Fibroblast of lung (primary cell): ENCODE results near the gene UAP1L1. TPM values are rescaled to one million over a fixed set of nuclear protein-coding genes. Genes with fewer than 3 reads are reported as not detected.

Source experiments
- DNase-seq, 2 donors: peaks; one replicate each; pipeline versions ENCODE4 v3.0.0 to v3.0.0-alpha.2; 2010; ENCODE audit warnings: low read depth in 2 of 2
- H2AFZ ChIP-seq: 2 replicates; pipeline ENCODE4 v1.5.1; 2012; ENCODE audit warnings: low read length, control low read depth, inconsistent platforms
- H3K27ac ChIP-seq: 2 replicates; pipeline ENCODE4 v1.5.1; 2011; ENCODE audit warnings: low read length, control low read depth; ENCODE audit not compliant: insufficient read depth
- H3K27me3 ChIP-seq: 2 replicates; pipeline ENCODE4 v1.5.1; 2011; ENCODE audit warnings: mild to moderate bottlenecking, low read length; ENCODE audit not compliant: control insufficient read depth, insufficient read depth
- H3K36me3 ChIP-seq: 2 replicates; pipeline ENCODE4 v1.5.1; 2011; ENCODE audit warnings: low read length; ENCODE audit not compliant: control insufficient read depth, insufficient read depth
- H3K4me1 ChIP-seq: 2 replicates; pipeline ENCODE4 v1.5.1; 2011; ENCODE audit warnings: low read length; ENCODE audit not compliant: control insufficient read depth, insufficient read depth; ENCODE audit errors: extremely low read depth
- H3K4me2 ChIP-seq: 2 replicates; pipeline ENCODE4 v1.5.1; 2011; ENCODE audit warnings: low read length, control low read depth; ENCODE audit not compliant: insufficient read depth; ENCODE audit errors: extremely low read depth
- H3K4me3 ChIP-seq, 4 experiments: fragments of 200-600 bp in 1 of 4; sonication (generic) in 1 of 4; replicated peaks in 1 of 4; 2 replicates each; pipeline ENCODE4 v1.5.1; 2011 to 2016; ENCODE audit warnings: low read length in 4 of 4, low read depth in 3 of 4, mild to moderate bottlenecking in 3 of 4, control low read depth in 2 of 4, inconsistent platforms in 1 of 4, mixed read lengths in 1 of 4; ENCODE audit not compliant: insufficient read depth in 1 of 4; ENCODE audit errors: control extremely low read depth in 1 of 4
- H3K79me2 ChIP-seq: 2 replicates; pipeline ENCODE4 v1.5.1; 2012; ENCODE audit warnings: mild to moderate bottlenecking, low read length, inconsistent platforms; ENCODE audit not compliant: control insufficient read depth, insufficient read depth
- H3K9ac ChIP-seq: 2 replicates; pipeline ENCODE4 v1.5.1; 2011; ENCODE audit warnings: mild to moderate bottlenecking, low read length, control low read depth; ENCODE audit not compliant: insufficient read depth
- H3K9me3 ChIP-seq: 2 replicates; pipeline ENCODE4 v1.5.1; 2012; ENCODE audit warnings: low read depth, low read length; ENCODE audit not compliant: control insufficient read depth, insufficient read depth
- H4K20me1 ChIP-seq: 2 replicates; pipeline ENCODE4 v1.5.1; 2011; ENCODE audit warnings: low read length; ENCODE audit not compliant: control insufficient read depth, insufficient read depth; ENCODE audit errors: extremely low read depth
- EZH2 ChIP-seq: IDR thresholded peaks from 2 replicates; pipeline ENCODE4 v1.5.1; 2012; ENCODE audit warnings: low read length, control low read depth, mild to moderate bottlenecking; ENCODE audit errors: missing control alignments
- polyA plus RNA-seq, 2 donors: library from polyadenylated mRNA; depleted of rRNA in 1 of 2; stranded (reverse) in 1 of 2; unstranded in 1 of 2; fragments of >200 nt; gene quantifications; 2 replicates each; pipeline ENCODE4 v1.2.1, GENCODE V29; 2011 to 2012; ENCODE audit warnings: missing spikeins in 1 of 2
- total RNA-seq: library from RNA; depleted of rRNA; stranded (reverse); fragments of >200 nt; gene quantifications from 2 replicates; pipeline ENCODE4 v1.2.1, GENCODE V29; 2014
- TF ChIP-seq, protein P1 (sequence below), 2 donors: IDR thresholded peaks in 1 of 2; conservative IDR thresholded peaks in 1 of 2; 1 replicate in 1 of 2; 2 replicates in 1 of 2; pipeline ENCODE4 v1.5.1; 2011 to 2012; ENCODE audit warnings: low read length in 2 of 2, control low read depth in 1 of 2, inconsistent platforms in 1 of 2, low read depth in 1 of 2, mild to moderate bottlenecking in 1 of 2

The UAP1L1 gene
- total and polyA plus RNA-seq, 2 donors (not counting 1 experiment from before 2014, with no cell fraction given), result 16.4 to 21.1 TPM

DNA sequence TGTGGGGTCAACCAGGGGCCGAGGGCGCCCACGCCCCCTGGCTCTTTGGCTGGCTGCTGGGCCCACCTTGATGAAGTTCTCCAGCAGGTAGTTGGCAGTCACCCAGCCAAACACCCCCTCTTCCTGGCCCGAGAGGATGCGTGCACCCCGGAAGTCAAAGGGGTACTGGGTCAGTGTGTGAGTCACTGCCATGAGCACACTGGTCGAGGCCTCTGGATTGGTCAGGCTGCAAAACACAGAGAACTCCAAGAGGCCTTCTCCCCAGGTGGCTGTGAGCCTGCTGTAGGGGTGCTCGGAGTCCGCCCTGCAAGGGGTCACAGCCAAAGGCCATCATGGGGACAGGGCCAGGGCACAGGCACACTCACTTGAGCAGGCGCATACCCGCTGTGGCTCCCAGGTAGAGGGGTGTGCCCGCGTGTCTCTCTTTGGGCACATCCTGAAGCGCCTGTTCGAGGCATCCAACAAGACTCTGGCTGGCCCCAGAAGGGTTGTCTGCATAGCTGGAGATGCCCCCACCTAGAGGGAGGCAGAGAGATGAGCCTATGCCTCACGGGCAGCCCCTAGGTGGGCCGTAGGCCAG, 26.1 kb upstream of the UAP1L1 start:
- peaks cover 3% of the 10 kb centered on the region for H3K4me1 ChIP-seq

GRCh38 chr9:137052293-137052692, 25.0 kb upstream of the UAP1L1 start:
- peaks cover 22% of the 10 kb centered on the region for H3K27me3 ChIP-seq
- H2AFZ ChIP-seq, result no peak overlapping the region
- no peak overlapping the region for H3K4me3 ChIP-seq
- no peaks in the 10 kb centered on the region for H3K9me3 ChIP-seq
- no peaks in the 10 kb centered on the region for H3K79me2 ChIP-seq
- H4K20me1 ChIP-seq, result no peaks in the 10 kb centered on the region
- TF ChIP-seq, protein P1, sequence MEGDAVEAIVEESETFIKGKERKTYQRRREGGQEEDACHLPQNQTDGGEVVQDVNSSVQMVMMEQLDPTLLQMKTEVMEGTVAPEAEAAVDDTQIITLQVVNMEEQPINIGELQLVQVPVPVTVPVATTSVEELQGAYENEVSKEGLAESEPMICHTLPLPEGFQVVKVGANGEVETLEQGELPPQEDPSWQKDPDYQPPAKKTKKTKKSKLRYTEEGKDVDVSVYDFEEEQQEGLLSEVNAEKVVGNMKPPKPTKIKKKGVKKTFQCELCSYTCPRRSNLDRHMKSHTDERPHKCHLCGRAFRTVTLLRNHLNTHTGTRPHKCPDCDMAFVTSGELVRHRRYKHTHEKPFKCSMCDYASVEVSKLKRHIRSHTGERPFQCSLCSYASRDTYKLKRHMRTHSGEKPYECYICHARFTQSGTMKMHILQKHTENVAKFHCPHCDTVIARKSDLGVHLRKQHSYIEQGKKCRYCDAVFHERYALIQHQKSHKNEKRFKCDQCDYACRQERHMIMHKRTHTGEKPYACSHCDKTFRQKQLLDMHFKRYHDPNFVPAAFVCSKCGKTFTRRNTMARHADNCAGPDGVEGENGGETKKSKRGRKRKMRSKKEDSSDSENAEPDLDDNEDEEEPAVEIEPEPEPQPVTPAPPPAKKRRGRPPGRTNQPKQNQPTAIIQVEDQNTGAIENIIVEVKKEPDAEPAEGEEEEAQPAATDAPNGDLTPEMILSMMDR (conservative IDR thresholded peaks at IDR 0.05 in 1 of 2, IDR thresholded peaks at IDR 0.05 in 1 of 2; ENCODE audit: low read depth in 1 of 2, low read length in 2 of 2), result no peak
- no peak for TF ChIP-seq EZH2
- no peak overlapping the region for H3K9ac ChIP-seq
- no peaks in the 10 kb centered on the region for H3K36me3 ChIP-seq
- no peak for DNase-seq
- no peak overlapping the region for H3K27ac ChIP-seq
- peaks cover 2% of the 10 kb centered on the region for H3K4me1 ChIP-seq
- H3K4me2 ChIP-seq, result no peak overlapping the region

More for the DNA sequence above, 26.1 kb upstream of the UAP1L1 start:
- Histone ChIP-seq H3K27ac (no peak overlapping the region), H4K20me1 (no peaks in the 10 kb centered on the region), H3K36me3 (no peaks in the 10 kb centered on the region), H3K9ac (no peak overlapping the region), H2AFZ (no peak overlapping the region), H3K9me3 (no peaks in the 10 kb centered on the region), H3K4me3 (no peak overlapping the region), H3K4me2 (no peak overlapping the region), H3K79me2 (no peaks in the 10 kb centered on the region), H3K27me3 (peaks cover 22% of the 10 kb centered on the region)
- DNase-seq, result no peak
- TF ChIP-seq, protein P1 (conservative IDR thresholded peaks at IDR 0.05 in 1 of 2, IDR thresholded peaks at IDR 0.05 in 1 of 2; ENCODE audit: low read depth in 1 of 2, low read length in 2 of 2), result no peak
- TF ChIP-seq EZH2, result no peak

GRCh38 chr9:137052998-137053943, 24.0 kb upstream of the UAP1L1 start:
- Histone ChIP-seq H3K27me3 (peaks cover 22% of the 10 kb centered on the region), H3K79me2 (no peaks in the 10 kb centered on the region), H3K4me3 (no peak overlapping the region), H3K4me1 (peaks cover 2% of the 10 kb centered on the region), H4K20me1 (no peaks in the 10 kb centered on the region), H3K9me3 (no peaks in the 10 kb centered on the region), H3K36me3 (no peaks in the 10 kb centered on the region), H3K4me2 (no peak overlapping the region), H2AFZ (no peak overlapping the region), H3K9ac (no peak overlapping the region), H3K27ac (no peak overlapping the region)
- no peak for DNase-seq
- TF ChIP-seq EZH2, result peak; percentile 68
- TF ChIP-seq, protein P1 (conservative IDR thresholded peaks at IDR 0.05 in 1 of 2, IDR thresholded peaks at IDR 0.05 in 1 of 2; ENCODE audit: low read depth in 1 of 2, low read length in 2 of 2), result no peak
